Thymus (tissue), 11 donors: ENCODE results near the gene TMEM41A. TPM values are rescaled to one million over a fixed set of nuclear protein-coding genes. Genes with fewer than 3 reads are reported as not detected.
"Not testable (repeated sequence)": the region's sequence is repeated elsewhere in the genome, so short reads cannot be mapped to it uniquely, and the experiment has no call there.

Experiments
- DNase-seq, 9 donors: peaks; one replicate each; pipeline ENCODE4 v3.0.0-alpha.2; 2013; ENCODE audit warnings: low spot score in 9 of 9, low read depth in 6 of 9, missing footprints in 1 of 9
- H3K27ac ChIP-seq, 2 donors: one replicate each; pipeline ENCODE4 v1.5.1; 2013; ENCODE audit warnings: control low read depth in 1 of 2, low read depth in 1 of 2, low read length in 1 of 2, mild to moderate bottlenecking in 1 of 2, moderate library complexity in 1 of 2
- H3K27me3 ChIP-seq, 2 donors: one replicate each; pipeline ENCODE4 v1.5.1; 2013; ENCODE audit warnings: low read length in 1 of 2; ENCODE audit not compliant: control insufficient read depth in 2 of 2, insufficient read depth in 1 of 2
- H3K36me3 ChIP-seq, 2 donors: one replicate each; pipeline ENCODE4 v1.5.1; 2013; ENCODE audit warnings: low read length in 1 of 2, mild to moderate bottlenecking in 1 of 2, moderate library complexity in 1 of 2; ENCODE audit not compliant: control insufficient read depth in 2 of 2, insufficient read depth in 2 of 2
- H3K4me1 ChIP-seq, 2 donors: one replicate each; pipeline ENCODE4 v1.5.1; 2013; ENCODE audit warnings: low read length in 2 of 2; ENCODE audit not compliant: control insufficient read depth in 2 of 2, insufficient read depth in 2 of 2
- H3K4me3 ChIP-seq, 2 donors: one replicate each; pipeline ENCODE4 v1.5.1; 2013; ENCODE audit warnings: low read length in 2 of 2, control low read depth in 1 of 2, mild to moderate bottlenecking in 1 of 2
- H3K9me3 ChIP-seq, 2 donors: one replicate each; pipeline ENCODE4 v1.5.1; 2013; ENCODE audit warnings: low read length in 1 of 2, mild to moderate bottlenecking in 1 of 2; ENCODE audit not compliant: control insufficient read depth in 2 of 2, insufficient read depth in 1 of 2
- WGBS: extraction: QIAGEN DNeasy Blood & Tissue Kit; methylation state at CpG from one replicate; pipeline ENCODE4 v1.1.7; 2013; 5-methylcytosine and 5-hydroxymethylcytosine counted together
- polyA plus RNA-seq: library from polyadenylated mRNA; stranded (reverse); fragments of 200-250 nt; gene quantifications from one replicate; pipeline ENCODE4 v1.2.3, GENCODE V29; 2013
- total RNA-seq: library from RNA; stranded (reverse); fragments of 120-200 nt; gene quantifications from one replicate; pipeline ENCODE4 v1.2.4, GENCODE V29; 2013
- donor health status: healthy.

TMEM41A gene
- total and polyA plus RNA-seq, 2 donors: 8.6 to 9.9 TPM

GRCh38 chr3:185477316-185477715, 21.5 kb downstream of the TMEM41A start:
- Histone ChIP-seq H3K27ac (no peak overlapping the region), H3K27me3 (no peaks in the 10 kb centered on the region), H3K4me3 (no peak overlapping the region), H3K4me1 (no peaks in the 10 kb centered on the region), H3K9me3 (no peaks in the 10 kb centered on the region), H3K36me3 (no peaks in the 10 kb centered on the region)
- WGBS: 92% methylated on average over 3 of the region's 3 CpGs
- DNase-seq: no peak

GRCh38 chr3:185474922-185475321, 23.9 kb downstream of the TMEM41A start:
- DNase-seq, H3K4me3 ChIP-seq, H3K9me3 ChIP-seq, H3K4me1 ChIP-seq, H3K27ac ChIP-seq, H3K36me3 ChIP-seq, H3K27me3 ChIP-seq: not testable (repeated sequence)
- 96% methylated on average over 6 of the region's 6 CpGs for WGBS

GRCh38 chr3:185473290-185473815, 25.5 kb downstream of the TMEM41A start:
- H3K27me3 ChIP-seq: no peaks in the 10 kb centered on the region
- H3K4me3 ChIP-seq: no peak overlapping the region
- no peak for DNase-seq
- 97% methylated on average over 15 of the region's 15 CpGs for WGBS
- H3K36me3 ChIP-seq: no peaks in the 10 kb centered on the region
- no peaks in the 10 kb centered on the region for H3K9me3 ChIP-seq
- H3K27ac ChIP-seq: no peak overlapping the region
- no peaks in the 10 kb centered on the region for H3K4me1 ChIP-seq

DNA sequence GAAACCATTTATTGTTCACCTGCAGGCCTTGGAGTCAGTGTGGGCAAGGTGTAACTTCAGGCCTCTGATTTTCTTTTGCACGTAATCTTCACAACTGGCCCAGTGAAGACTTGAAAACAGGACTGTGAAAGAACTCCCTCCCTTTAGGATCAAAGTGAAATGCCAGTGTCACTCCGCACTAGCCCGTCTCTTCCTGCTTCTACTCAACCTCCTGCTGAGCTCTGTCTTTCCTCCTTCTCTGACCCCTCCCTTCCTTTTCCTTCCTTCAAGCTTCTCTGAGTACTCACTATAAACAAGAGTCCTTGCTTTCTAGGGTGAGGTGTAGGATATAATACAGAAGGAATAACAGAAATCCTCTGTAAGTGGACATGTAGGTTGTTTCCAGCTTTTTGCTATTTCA, 28.5 kb downstream of the TMEM41A start:
- H3K9me3 ChIP-seq: no peaks in the 10 kb centered on the region
- H3K4me3 ChIP-seq: no peak overlapping the region
- 97% methylated on average over 3 of the region's 3 CpGs for WGBS
- DNase-seq: no peak
- H3K27ac ChIP-seq: no peak overlapping the region
- H3K4me1 ChIP-seq: no peaks in the 10 kb centered on the region
- H3K27me3 ChIP-seq: no peaks in the 10 kb centered on the region
- H3K36me3 ChIP-seq: peaks cover 0 to 3% of the 10 kb centered on the region in 2 donors

GRCh38 chr3:185469542-185469941, 29.3 kb downstream of the TMEM41A start:
- Histone ChIP-seq H3K36me3 (peaks cover 0 to 3% of the 10 kb centered on the region in 2 donors), H3K27ac (no peak overlapping the region), H3K4me3 (no peak overlapping the region), H3K4me1 (no peaks in the 10 kb centered on the region), H3K9me3 (no peaks in the 10 kb centered on the region), H3K27me3 (no peaks in the 10 kb centered on the region)
- 95% methylated on average over 3 of the region's 3 CpGs for WGBS
- DNase-seq: no peak

DNA sequence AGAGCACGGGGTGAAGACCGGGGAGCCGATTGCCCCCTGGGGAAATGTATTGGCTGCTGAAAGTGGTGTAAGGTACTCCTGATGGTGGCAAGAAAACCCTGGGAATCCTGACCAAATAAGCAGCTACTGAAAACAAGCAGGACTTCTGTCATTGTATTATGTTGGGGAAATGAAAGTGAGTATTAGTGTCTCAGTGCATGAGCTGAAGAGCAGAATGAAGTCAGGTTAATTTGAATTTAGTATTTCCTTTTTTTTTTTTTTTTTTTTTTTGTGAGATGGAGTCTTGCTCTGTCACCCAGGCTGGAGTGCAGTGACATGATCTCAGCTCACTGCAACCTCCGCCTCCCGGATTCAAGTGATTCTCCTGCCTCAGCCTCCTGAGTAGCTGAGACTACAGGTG, 32.7 kb downstream of the TMEM41A start:
- H3K4me3 ChIP-seq, H3K36me3 ChIP-seq, H3K9me3 ChIP-seq, H3K27ac ChIP-seq, H3K4me1 ChIP-seq, H3K27me3 ChIP-seq, DNase-seq: not testable (repeated sequence)
- 94% methylated on average over 5 of the region's 5 CpGs for WGBS

- whole genome bisulfite sequencing: 92% methylated on average over 9 of the region's 9 CpGs
- no peak for DNase-seq
- Histone ChIP-seq H3K36me3 (peaks cover 0 to 3% of the 10 kb centered on the region in 2 donors), H3K27ac (no peak overlapping the region), H3K27me3 (no peaks in the 10 kb centered on the region), H3K4me1 (no peaks in the 10 kb centered on the region), H3K4me3 (no peak overlapping the region), H3K9me3 (no peaks in the 10 kb centered on the region)
Measured at GRCh38 chr3:185465471-185465870, 33.4 kb downstream of the TMEM41A start.

DNA sequence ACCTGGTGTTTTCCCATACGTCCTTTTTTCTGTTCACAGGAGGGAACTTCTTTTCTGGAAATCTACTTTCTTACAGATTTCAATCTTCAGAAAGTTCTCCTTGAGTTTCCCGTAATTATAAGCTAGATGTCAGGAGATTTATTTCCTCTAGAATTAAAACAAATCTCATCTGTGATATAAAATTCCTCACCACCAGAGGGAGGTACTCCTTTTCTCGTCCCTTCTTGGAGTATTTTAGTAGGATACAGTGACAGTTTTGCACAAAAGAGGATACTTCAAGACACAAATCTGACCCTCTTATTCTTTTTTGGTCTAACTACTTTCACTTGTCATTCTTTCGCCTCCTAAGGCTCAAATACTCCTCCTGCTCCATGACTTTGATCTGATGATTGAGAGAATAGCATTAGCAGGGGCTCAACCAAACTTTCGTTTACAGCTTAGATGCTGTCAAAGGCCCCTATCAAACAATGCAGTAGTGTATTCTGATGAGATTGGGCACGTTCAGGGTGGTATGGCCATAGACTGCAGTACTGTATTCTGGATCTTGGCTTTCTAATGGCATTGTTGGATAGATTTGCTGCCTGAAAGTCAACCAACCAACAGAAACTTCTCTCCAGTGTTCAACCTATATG, 38.0 kb downstream of the TMEM41A start:
- Histone ChIP-seq H3K4me3 (no peak overlapping the region), H3K27me3 (no peaks in the 10 kb centered on the region), H3K27ac (no peak overlapping the region), H3K4me1 (no peaks in the 10 kb centered on the region), H3K36me3 (peaks cover 0 to 3% of the 10 kb centered on the region in 2 donors), H3K9me3 (no peaks in the 10 kb centered on the region)
- DNase-seq: no peak
- WGBS: 87% methylated on average over 6 of the region's 6 CpGs

- 88% methylated on average over 5 of the region's 5 CpGs for WGBS
- Histone ChIP-seq H3K27ac (no peak overlapping the region), H3K27me3 (no peaks in the 10 kb centered on the region), H3K36me3 (no peaks in the 10 kb centered on the region), H3K4me3 (no peak overlapping the region), H3K9me3 (no peaks in the 10 kb centered on the region), H3K4me1 (no peaks in the 10 kb centered on the region)
- DNase-seq: no peak
Measured at GRCh38 chr3:185460309-185460708, 38.5 kb downstream of the TMEM41A start.
